MCF 10A (cell line): ENCODE measurements around the gene TOPBP1. TPM values are rescaled to one million over a fixed set of nuclear protein-coding genes. Genes with fewer than 3 reads are reported as not detected.

Experiments used
- BruUV-seq: library from RNA; stranded (reverse); fragments of 400-500 nt; replicated peaks from 2 replicates; lab custom pipeline; 2021; lab: Mats Ljungman, UMichigan
- CTCF ChIA-PET: fragments of 300-600 bp; sonication (Branson Sonifier 250); formaldehyde crosslinking; extraction: SDS; loops from one replicate; lab custom pipeline; 2021; ENCODE audit warnings: antibody characterized with exemption, inconsistent platforms; lab: Yijun Ruan, JAX
- POLR2A ChIA-PET: fragments of 300-600, 350-650 bp; sonication (Branson Sonifier 250); formaldehyde crosslinking; extraction: SDS; loops from one replicate; lab custom pipeline; 2020; ENCODE audit warnings: antibody characterized with exemption, inconsistent platforms; lab: Yijun Ruan, JAX
- DNase-seq: peaks from one replicate; pipeline ENCODE4 v3.0.0-alpha.2; 2018; ENCODE audit not compliant: unreplicated experiment
- H3K27ac Mint-ChIP-seq: one replicate; pipeline ENCODE4 v1.8.0; 2022; ENCODE audit warnings: mild to moderate bottlenecking, low read depth, mixed read lengths; ENCODE audit not compliant: unreplicated experiment
- H3K27me3 Mint-ChIP-seq: one replicate; pipeline ENCODE4 v1.8.0; 2022; ENCODE audit warnings: mixed read lengths; ENCODE audit not compliant: insufficient read depth, unreplicated experiment
- H3K36me3 Mint-ChIP-seq: one replicate; pipeline ENCODE4 v1.8.0; 2022; ENCODE audit warnings: mild to moderate bottlenecking, moderate library complexity, mixed read lengths; ENCODE audit not compliant: insufficient read depth, unreplicated experiment
- H3K4me1 Mint-ChIP-seq: one replicate; pipeline ENCODE4 v1.8.0; 2022; ENCODE audit warnings: mixed read lengths; ENCODE audit not compliant: insufficient read depth, unreplicated experiment
- H3K4me3 Mint-ChIP-seq: one replicate; pipeline ENCODE4 v1.8.0; 2022; ENCODE audit warnings: mild to moderate bottlenecking, moderate library complexity, mixed read lengths; ENCODE audit not compliant: unreplicated experiment
- H3K9me3 Mint-ChIP-seq: one replicate; pipeline ENCODE4 v1.8.0; 2022; ENCODE audit warnings: mixed read lengths; ENCODE audit not compliant: unreplicated experiment
- intact Hi-C: fragments of 100-400 bp; cut with micrococcal nuclease; formaldehyde crosslinking; loops from 2 replicates; pipeline ENCODE4 v1.14.1; 2022
- total RNA-seq: library from RNA; stranded (reverse); gene quantifications from 2 replicates; pipeline ENCODE4 v1.2.3, GENCODE V29; 2022
- TF ChIP-seq, protein P1 (sequence below): fragments of 200-600 bp; IDR thresholded peaks from one replicate; pipeline ENCODE4 v1.8.0; 2022; ENCODE audit warnings: antibody characterized with exemption, mild to moderate bottlenecking; ENCODE audit not compliant: unreplicated experiment

TOPBP1 gene
- total RNA-seq, 1 experiment from 2014 or later, result 27.7 TPM

- intact Hi-C loops, result no loop called here
- ChIA-PET POLR2A (no interaction called here), CTCF (interaction anchor here (0.6 to 1.0 kb wide), 3 partner anchors 9 to 337 kb away, joined by 3 to 12 read pairs (median 3); no protein-coding TSS in a partner anchor)
- Mint-ChIP-seq H3K27ac (no peak overlapping the region), H3K4me1 (no peaks in the 10 kb centered on the region), H3K27me3 (peaks cover 33% of the 10 kb centered on the region), H3K9me3 (no peaks in the 10 kb centered on the region), H3K36me3 (no peaks in the 10 kb centered on the region), H3K4me3 (no peak overlapping the region)
- no peak for DNase-seq
- TF ChIP-seq, protein P1, sequence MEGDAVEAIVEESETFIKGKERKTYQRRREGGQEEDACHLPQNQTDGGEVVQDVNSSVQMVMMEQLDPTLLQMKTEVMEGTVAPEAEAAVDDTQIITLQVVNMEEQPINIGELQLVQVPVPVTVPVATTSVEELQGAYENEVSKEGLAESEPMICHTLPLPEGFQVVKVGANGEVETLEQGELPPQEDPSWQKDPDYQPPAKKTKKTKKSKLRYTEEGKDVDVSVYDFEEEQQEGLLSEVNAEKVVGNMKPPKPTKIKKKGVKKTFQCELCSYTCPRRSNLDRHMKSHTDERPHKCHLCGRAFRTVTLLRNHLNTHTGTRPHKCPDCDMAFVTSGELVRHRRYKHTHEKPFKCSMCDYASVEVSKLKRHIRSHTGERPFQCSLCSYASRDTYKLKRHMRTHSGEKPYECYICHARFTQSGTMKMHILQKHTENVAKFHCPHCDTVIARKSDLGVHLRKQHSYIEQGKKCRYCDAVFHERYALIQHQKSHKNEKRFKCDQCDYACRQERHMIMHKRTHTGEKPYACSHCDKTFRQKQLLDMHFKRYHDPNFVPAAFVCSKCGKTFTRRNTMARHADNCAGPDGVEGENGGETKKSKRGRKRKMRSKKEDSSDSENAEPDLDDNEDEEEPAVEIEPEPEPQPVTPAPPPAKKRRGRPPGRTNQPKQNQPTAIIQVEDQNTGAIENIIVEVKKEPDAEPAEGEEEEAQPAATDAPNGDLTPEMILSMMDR, result no peak
- no TSS peak for BruUV-seq
Measured at GRCh38 chr3:133676336-133677118, 14.8 kb upstream of the TOPBP1 start.

- Mint-ChIP-seq H3K9me3 (no peaks in the 10 kb centered on the region), H3K36me3 (no peaks in the 10 kb centered on the region), H3K27ac (no peak overlapping the region), H3K4me3 (no peak overlapping the region), H3K27me3 (peaks cover 40% of the 10 kb centered on the region), H3K4me1 (no peaks in the 10 kb centered on the region)
- TF ChIP-seq, protein P1, result no peak
- POLR2A ChIA-PET, result no interaction called here
- no peak for DNase-seq
- intact Hi-C loops, result no loop called here
- no TSS peak for BruUV-seq
- CTCF ChIA-PET, result interaction anchor here (0.6 to 1.0 kb wide), 2 partner anchors 8 to 336 kb away, joined by 3 read pairs; no protein-coding TSS in a partner anchor
Measured at GRCh38 chr3:133675631-133676335, 14.0 kb upstream of the TOPBP1 start.

DNA sequence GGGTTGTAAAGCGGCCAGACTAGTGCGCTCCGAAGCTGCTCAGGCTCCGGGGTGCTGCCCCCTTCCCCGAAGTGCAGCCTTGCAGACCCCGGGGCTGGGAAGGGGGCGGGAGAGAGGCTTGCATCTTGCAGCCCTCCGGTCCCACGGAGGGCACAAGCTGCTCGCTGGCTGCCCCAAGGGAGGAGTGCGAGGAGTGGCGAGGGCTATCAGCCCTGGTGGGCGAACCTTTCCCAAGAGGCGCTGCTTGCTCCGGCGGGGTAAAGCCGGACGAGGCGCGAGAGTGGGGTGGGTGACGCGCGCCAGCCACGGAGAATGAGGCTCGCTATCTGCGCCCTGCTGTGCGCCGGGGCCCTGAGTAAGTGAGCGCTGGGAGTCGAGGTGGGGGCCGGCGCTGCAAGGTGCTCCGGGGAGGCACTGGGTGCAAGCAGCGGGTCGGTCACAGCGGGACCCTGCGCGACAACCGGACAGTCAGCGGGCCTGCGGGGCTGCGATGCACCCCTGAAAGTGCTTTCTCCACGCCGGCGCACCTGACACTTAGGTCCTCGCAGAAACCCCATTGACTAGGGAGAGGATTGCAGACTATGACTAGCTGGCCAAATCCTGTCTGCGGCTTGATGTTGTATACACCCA, 12.7 kb upstream of the TOPBP1 start:
- H3K27ac Mint-ChIP-seq, result no peak overlapping the region
- ChIA-PET POLR2A (no interaction called here), CTCF (no interaction called here)
- H3K4me3 Mint-ChIP-seq, result no peak overlapping the region
- no peaks in the 10 kb centered on the region for H3K9me3 Mint-ChIP-seq
- TF ChIP-seq, protein P1, result no peak
- DNase-seq, result no peak
- H3K4me1 Mint-ChIP-seq, result no peaks in the 10 kb centered on the region
- peaks cover 46% of the 10 kb centered on the region for H3K27me3 Mint-ChIP-seq
- no peaks in the 10 kb centered on the region for H3K36me3 Mint-ChIP-seq
- no TSS peak for BruUV-seq
- intact Hi-C loops, result no loop called here

GRCh38 chr3:133673746-133674145, 12.0 kb upstream of the TOPBP1 start:
- ChIA-PET CTCF (no interaction called here), POLR2A (no interaction called here)
- no peak for DNase-seq
- Mint-ChIP-seq H3K36me3 (no peaks in the 10 kb centered on the region), H3K4me1 (no peaks in the 10 kb centered on the region), H3K27me3 (peaks cover 46% of the 10 kb centered on the region), H3K27ac (no peak overlapping the region), H3K4me3 (no peak overlapping the region), H3K9me3 (no peaks in the 10 kb centered on the region)
- TF ChIP-seq, protein P1, result no peak
- BruUV-seq, result no TSS peak
- intact Hi-C loops, result no loop called here
